GM18517 (cell line): ENCODE results near the gene BTNL2.
"Not testable (repeated sequence)": the region's sequence is repeated elsewhere in the genome, so short reads cannot be mapped to it uniquely, and the experiment has no call there.

Experiments used
- ATAC-seq: cut with Tn5 transposase; IDR thresholded peaks from one replicate; pipeline ENCODE4 v1.9.1; 2021; ENCODE audit warnings: mild to moderate bottlenecking, moderate library complexity; ENCODE audit not compliant: unreplicated experiment

BTNL2 gene, protein sequence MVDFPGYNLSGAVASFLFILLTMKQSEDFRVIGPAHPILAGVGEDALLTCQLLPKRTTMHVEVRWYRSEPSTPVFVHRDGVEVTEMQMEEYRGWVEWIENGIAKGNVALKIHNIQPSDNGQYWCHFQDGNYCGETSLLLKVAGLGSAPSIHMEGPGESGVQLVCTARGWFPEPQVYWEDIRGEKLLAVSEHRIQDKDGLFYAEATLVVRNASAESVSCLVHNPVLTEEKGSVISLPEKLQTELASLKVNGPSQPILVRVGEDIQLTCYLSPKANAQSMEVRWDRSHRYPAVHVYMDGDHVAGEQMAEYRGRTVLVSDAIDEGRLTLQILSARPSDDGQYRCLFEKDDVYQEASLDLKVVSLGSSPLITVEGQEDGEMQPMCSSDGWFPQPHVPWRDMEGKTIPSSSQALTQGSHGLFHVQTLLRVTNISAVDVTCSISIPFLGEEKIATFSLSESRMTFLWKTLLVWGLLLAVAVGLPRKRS

DNA sequence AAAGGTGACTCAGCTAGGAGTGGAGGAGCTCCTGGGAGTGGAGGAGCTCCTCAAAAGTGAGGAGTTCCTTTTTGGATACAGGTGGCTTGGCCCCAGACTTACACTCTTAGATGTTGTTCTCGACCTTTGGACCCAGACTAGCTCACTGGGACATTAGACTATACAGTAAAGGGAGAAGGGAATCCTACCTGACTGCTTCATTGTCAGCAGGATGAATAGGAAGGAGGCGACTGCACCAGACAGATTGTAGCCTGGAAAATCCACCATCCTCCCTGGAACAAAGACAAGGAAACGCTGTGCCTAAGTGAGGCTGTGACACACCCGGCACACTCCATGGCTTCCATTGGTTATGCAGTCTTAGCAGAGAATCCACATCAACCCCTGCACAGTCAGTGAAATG lies at the start of gene BTNL2:
Gene BTNL2, minus strand, starts transcription at position 325 of the 400 bp plus-strand sequence. Its CDS starts 58 bp downstream, at position 267.
- ATAC-seq: no peak

DNA sequence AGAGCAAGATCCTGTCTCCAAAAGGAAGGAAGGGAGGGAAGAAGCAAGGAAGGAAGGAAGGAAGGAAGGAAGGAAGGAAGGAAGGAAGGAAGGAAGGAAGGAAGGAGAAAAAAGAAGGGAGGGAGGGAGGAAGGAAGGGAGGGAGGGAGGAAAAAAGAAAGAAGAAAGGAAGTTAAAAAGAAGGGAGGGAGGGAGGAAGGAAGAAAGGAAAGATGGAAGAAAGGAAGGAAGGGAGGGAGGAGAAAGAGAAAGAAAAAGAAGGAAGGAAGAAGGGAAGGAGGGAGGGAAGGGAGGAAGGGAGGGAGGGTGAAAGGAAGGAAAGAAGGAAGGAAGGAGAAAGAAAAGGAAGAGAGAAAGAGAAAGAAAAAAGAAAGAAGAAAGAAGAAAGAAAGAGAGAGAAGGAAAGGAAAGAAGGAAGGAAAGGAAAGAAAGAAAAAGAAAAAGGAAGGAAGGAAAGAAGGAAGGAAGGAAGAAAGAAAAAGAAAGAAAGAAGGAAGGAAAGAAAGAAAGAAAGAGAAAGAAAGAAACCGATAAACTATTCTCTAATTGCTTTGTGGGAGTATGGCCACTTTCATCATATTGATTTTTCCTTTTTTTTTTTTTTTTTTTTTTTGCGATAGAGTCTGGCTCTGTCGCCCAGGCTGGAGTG lies 42.2 kb upstream of the BTNL2 start:
- ATAC-seq: no peak

DNA sequence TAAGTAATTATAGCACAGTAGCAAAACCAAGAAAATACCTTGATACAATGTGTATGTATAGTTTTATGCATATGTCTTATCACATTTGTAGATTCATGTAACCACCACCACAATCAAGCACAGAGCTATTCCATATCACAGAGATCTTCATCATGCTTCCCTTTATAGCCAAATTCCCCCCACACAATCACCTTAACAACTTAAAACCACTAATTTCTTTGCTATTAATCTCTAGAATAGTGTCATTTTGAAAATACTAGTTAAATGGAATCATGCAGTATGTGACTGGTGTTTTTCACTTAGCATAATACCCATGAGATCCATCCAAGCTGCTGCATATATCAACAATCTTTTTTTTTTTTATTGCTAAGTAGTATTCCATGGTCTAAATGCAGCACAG lies 41.0 kb upstream of the BTNL2 start:
- no peak for ATAC-seq

DNA sequence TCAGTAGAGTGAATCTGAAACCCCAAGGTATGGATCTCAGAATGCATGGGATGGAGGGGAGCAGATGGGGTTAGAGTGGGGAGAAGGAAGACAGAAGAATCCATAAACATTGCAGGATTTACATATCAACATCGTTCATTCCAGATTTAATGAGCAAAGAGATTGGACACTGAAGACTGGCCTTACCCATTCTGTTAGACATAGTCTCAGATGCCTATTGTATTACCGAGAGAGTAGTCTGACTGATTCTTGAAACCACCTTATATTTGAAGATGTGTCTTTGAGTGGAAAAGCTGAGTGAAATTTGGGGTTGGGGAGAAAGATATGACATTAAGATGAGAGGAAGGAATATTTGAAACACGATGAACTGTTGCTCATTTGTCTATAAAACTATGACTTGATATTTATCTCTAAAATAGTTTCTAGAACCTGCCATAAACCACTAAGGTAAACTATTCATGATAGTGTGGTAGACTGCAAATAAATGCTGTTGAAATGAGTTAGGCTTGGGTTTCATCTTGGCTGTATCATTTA lies 38.4 kb upstream of the BTNL2 start:
- no peak for ATAC-seq

DNA sequence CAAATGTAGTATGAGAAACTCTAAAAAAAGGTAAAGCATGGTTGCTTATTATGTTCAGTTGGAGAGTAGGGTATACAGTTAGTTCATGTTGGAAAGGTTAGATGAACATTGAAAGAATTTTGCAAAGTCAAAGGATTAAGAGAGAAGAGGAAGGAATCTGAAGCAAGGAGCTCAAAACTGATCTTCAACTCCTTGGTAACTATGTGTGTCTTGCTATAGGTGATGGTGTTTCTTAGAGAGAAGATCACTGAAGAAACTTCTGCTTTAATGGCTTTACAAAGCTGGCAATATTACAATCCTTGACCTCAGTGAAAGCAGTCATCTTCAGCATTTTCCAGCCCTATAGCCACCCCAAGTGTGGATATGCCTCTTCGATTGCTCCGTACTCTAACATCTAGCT lies 37.5 kb upstream of the BTNL2 start:
- no peak for ATAC-seq

DNA sequence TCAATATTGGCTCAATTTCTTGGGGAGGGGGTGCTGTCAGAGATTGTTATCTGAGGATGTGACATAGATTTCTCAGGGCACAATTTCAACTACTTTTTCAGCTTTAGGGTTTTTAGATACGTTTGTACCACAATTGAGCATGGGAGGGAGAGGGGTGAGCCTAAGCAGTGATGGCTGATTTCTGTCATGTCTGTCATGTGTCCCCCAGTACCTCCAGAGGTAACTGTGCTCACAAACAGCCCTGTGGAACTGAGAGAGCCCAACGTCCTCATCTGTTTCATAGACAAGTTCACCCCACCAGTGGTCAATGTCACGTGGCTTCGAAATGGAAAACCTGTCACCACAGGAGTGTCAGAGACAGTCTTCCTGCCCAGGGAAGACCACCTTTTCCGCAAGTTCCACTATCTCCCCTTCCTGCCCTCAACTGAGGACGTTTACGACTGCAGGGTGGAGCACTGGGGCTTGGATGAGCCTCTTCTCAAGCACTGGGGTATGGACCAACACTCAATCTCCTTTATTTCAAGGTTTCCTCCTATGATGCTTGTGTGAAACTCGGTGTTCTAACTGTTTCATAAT lies 36.1 kb upstream of the BTNL2 start:
- no peak for ATAC-seq

DNA sequence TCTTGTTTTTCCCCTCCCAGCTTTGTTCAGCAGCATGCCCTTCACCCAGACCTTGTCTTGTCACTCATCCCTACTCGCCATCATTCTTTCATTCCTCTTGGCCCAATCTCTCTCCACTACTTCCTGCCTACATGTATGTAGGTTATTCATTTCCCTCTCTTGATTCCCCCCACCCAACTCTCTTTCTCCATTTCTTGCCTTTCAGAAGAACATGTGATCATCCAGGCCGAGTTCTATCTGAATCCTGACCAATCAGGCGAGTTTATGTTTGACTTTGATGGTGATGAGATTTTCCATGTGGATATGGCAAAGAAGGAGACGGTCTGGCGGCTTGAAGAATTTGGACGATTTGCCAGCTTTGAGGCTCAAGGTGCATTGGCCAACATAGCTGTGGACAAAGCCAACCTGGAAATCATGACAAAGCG lies 35.3 kb upstream of the BTNL2 start:
- no peak for ATAC-seq

DNA sequence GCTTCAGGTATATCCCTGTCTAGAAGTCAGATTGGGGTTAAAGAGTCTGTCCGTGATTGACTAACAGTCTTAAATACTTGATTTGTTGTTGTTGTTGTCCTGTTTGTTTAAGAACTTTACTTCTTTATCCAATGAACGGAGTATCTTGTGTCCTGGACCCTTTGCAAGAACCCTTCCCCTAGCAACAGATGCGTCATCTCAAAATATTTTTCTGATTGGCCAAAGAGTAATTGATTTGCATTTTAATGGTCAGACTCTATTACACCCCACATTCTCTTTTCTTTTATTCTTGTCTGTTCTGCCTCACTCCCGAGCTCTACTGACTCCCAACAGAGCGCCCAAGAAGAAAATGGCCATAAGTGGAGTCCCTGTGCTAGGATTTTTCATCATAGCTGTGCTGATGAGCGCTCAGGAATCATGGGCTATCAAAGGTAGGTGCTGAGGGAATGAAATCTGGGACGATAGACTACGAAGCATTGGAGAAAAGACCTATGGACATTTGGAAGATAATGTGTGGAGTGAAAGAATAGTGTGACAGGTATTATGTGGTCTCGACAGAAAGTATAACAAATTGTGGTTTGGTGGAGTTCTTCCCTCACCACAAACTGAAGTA lies 32.7 kb upstream of the BTNL2 start, which contains the start of gene HLA-DRA:
Gene HLA-DRA, plus strand, starts transcription at position 286 of the 613 bp plus-strand sequence. Its CDS starts 64 bp downstream, at position 350.
- peak; percentile 70 for ATAC-seq

DNA sequence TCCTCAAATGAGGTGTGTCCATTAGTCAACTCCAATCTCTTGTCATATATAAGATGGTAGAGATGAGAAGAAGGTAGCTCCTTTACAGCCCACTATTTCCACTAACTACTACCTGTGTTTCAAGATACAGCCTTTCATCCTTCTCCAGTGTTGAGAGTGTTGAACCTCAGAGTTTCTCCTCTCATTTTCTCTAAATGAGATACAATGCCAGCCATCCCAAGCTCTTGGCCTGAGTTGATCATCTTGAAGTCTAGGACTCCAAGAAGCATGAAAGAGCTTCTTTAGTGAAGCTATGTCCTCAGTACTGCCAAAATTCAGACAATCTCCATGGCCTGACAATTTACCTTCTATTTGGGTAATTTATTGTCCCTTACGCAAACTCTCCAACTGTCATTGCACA lies 32.2 kb upstream of the BTNL2 start:
- no peak for ATAC-seq

DNA sequence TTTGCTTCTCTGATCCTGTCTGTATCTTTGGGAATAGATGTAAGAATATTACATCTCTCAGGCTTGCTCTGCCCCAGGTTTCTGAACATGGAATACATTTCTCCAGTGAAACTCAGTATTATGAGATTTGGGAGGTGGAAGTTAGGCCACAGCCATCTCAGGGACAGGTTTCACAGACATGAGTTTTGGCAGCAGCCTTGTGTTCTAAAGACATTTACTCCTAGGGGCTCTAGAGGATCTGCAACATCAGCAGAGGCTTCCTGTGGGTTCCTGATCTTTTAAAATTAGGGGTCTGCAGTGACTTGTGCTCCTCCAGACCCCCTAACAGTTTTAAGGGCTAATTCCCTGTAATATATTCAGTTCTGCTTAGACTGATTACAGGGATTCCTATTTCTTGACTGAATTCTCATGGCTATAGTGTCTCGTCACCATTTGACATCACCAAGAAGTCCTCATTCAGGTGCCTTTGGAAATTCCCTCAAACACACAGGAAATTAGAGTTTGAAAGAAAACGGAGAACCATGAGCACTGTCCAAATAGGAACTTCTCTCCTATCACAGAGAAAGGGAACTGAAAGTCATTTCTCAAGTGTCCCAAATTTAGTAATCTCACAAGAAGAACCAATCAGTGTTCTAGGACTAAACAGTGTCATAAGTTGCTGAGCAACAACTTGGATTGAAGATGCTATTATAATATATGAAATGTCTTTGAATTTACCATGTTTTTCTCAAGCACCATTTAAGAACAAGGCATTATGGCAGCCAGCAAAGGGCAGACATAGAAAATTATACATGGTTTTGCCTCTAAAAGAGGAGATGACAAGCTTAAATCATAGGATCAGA lies 30.2 kb upstream of the BTNL2 start:
- peak; percentile 68 for ATAC-seq

DNA sequence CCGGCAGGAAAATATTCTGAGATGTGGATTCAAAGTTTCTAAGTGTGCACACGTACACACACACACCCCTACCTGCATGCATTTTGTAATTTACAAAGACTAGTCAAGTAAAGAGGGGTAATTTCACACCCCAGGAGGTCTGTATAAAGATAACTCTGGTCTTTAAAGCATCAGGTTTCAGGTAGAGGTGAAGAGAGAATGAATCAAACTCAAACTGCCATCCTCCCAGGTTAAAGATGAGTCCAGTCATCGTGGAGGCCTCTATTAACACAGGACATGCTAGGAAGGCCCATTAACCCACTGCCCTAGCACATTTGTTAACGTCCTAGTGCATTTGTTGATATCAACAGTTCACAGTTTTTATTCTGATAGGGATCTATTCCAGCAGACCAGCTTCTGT lies 29.2 kb upstream of the BTNL2 start:
- ATAC-seq: no peak

DNA sequence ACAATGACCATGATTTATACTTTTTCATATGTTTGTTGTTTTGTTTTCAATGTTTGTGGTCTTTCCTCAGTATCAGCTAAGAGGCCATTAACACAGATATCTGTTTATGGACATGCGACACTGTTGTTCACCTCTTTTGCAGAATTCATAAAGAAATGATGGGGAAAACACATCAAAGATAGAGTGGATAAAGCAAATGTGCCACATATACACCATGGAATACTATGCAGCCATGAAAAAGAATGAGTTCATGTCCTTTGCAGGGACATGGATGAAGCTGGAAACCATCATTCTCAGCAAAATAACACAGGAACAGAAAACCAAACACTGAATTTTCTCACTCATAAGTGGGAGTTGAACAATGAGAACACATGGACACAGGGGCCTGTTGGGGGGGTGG lies 27.0 kb upstream of the BTNL2 start:
- ATAC-seq: not testable (repeated sequence)

DNA sequence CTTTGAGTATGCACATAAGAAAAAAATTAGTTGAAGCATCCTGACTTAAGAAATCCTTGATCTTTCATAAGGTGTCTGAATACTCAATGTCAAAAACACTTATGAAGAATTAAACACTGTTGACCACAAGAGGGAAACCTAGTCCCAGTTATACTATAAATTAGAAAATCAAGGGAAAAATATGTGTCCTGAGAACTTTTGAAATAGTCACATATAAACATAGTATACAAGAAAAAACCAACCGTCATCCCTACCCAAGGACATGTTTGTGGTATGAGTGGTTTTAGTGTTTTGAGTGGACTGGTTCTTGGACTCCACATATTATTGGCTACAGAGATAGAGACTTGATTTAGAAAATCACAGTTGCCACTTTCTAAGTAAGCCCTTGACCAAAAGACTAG lies 25.1 kb upstream of the BTNL2 start:
- no peak for ATAC-seq

DNA sequence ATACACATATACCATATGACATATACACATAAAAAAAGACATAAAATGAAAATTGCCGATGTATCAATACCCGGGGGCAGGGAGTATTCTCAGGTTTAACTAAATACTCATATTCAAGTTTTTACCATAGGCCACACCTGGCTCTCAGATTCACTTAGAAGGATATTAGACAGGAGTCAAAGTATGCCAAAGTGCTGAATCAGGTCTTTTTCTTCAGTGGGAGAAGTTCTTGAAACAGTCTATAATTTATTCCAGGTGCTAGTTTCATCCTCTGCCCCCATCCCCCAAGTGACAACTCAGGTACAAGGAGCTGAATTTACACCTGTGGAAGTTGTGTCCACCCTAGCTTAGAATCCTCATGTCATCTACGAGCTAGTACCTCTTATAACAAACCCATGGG lies 24.2 kb upstream of the BTNL2 start:
- ATAC-seq: no peak

DNA sequence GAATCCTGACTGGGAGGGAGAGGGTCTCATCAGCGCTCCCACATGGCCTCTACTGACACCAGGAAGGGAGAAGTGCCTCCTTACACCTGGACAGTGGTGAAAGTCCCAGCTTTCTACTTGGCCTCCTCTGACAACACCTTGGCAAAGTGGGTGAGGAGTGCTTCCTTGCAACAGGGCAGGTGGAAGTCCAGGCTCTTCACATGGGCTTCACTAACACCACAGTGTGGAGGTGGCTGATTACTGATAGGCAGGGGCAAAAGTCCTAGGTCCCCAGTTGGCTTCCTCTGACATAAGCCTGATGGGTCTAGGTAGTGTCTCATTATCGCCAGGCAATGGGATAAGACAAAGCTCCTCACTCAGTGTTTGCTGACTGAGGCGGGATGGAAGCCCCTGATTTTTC lies 23.2 kb upstream of the BTNL2 start:
- no peak for ATAC-seq

DNA sequence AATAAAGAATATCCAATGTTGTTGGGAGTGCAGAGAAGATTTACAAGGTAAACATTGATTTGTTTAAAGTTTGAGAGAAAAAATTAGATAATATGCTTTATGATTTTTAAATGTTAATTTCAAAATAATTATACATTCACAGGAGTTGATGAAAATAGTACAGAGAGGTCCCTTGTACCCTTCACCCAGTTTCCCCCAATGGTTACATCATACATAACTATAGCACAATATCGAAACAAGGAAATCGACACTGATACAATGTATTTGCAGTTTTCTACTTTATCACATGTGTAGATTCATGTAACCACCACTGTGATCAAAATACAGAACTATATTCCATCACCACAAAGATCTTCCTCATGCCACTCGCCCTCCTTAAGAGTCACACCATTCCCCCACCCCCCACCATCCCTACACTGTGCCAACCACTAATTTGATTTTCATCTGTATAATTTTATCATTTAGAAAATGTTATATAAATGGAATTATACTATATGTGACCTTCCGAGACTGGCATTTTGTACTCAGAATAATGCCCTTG lies 21.0 kb upstream of the BTNL2 start:
- no peak for ATAC-seq

DNA sequence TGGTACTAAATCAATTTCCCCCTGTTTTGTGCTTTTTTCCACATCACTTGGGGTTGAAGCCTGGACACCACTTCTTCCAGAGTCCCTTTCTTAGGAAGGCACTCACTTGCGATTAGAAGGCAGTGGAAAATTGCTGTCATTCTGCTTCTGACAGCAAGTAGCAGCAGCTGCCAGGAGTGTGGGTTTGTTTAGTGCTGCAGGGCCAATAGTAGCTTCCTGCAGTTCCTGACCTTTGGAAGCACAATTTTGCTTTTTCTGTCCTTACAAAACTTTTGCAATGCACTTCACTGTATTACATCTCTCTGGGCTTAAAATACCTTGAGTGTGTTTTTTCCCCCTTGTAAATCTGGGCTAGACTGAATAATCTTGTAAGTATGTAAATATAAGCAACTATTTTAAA lies 20.2 kb upstream of the BTNL2 start:
- no peak for ATAC-seq

DNA sequence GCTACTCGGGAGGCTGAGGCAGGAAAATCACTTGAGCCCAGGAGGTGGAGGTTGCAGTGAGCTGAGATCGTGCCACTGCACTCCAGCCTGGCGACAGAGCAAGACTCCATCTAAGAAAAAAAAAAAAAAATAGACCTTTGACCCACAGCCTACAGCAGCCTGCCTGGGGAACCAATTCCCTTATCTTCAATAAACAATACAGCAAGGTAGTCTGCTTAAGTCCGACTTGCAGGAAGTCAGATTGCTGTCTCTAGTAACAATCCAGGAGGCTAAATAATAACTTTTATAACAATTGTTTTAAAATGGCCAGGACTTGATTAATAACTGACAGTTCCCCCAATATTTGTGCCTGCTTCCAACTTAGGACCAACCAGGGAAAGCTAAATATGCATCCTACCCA lies 19.4 kb upstream of the BTNL2 start:
- ATAC-seq: no peak

DNA sequence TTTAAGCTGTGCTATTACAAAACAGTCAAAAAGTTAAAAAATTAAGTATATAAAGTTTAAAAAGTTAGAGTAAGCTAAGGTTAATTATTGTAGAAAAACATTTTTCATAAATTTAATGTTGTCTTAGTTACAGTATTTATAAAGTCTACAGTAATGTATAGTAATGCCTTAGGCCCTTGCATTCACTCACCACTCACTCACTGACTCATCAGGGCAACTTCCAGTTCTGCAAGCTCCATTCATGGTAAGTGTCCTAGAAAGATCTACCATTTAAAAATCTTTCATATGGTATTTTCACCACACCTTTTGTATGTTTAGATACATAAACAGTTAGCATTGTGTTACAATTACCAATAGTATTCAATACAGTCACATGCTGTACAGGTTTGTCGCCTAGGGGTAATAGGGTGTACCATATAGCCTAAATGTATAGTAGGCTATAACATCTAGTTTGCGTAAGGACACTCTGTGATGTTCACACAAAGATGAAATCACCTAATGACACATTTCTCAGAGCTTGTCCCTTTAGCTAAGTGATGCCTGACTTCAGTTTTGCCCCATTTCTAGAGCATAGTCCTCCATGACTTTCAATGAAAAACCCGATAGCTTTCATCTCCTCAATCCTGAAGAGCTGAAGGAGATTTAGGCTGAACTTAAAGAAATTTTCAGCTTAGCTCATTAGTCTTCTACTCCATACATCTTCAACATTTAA lies 17.8 kb upstream of the BTNL2 start:
- ATAC-seq: no peak
